ENCODE measurements around the gene GOPC. TPM values are rescaled to one million over a fixed set of nuclear protein-coding genes. Genes with fewer than 3 reads are reported as not detected.

Gene GOPC
- total and polyA plus RNA-seq, 2 of the 4 experiments (the other 2 are of a cell fraction): 23.4 to 23.8 TPM

DNA sequence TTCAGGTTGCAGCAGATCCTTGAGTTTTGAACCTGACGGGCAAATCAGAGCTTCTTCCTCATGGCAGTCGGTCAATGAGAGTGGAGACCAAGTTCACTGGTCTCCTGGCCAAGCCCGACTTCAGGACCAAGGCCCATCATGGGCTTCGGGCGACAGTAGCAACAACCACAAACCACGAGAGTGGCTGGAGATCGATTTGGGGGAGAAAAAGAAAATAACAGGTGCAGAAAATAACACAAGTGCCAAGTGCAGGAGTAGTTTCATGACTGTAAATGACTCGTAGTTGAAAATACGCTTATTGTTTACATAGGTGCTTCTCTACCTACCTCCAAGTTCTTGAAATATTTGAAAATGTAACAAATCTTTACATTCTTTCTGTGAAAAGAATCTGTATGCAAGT lies 63.7 kb downstream of the GOPC start:
- BruUV-seq (replicated peaks): no TSS peak
- Histone ChIP-seq H3K27ac (ENCODE audit: insufficient read depth, low read length) (no peak overlapping the region), H3K4me1 (ENCODE audit: control insufficient read depth, insufficient read depth, low read length) (peaks cover 7% of the 10 kb centered on the region), H3K36me3 (ENCODE audit: control insufficient read depth, insufficient read depth, low read length) (peaks cover 16% of the 10 kb centered on the region), H2BK20ac (ENCODE audit: low read depth, low read length) (no peak overlapping the region), H3K56ac (ENCODE audit: extremely low read depth, insufficient read depth, low read length) (no peak overlapping the region), H3K23ac (ENCODE audit: low read depth, low read length) (no peak overlapping the region), H3K9me3 (ENCODE audit: control insufficient read depth, insufficient read depth, low read length) (no peaks in the 10 kb centered on the region), H3K4me3 (ENCODE audit: insufficient read depth, low read depth, low read length) (no peak overlapping the region), H3K4ac (ENCODE audit: low read depth, low read length) (no peak overlapping the region), H3K79me1 (ENCODE audit: low read depth in 1 of 2, low read length in 2 of 2) (peaks cover 9 to 13% of the 10 kb centered on the region in 2 experiments; a peak in 3 of 4 replicates), H3K9me1 (ENCODE audit: insufficient read depth, low read length) (peaks cover 13% of the 10 kb centered on the region), H2BK15ac (ENCODE audit: low read depth, low read length) (no peak overlapping the region), H3K18ac (ENCODE audit: low read depth, low read length) (no peak overlapping the region), H4K8ac (ENCODE audit: low read depth in 2 of 2, low read length in 2 of 2) (no peak overlapping the region), H4K20me1 (ENCODE audit: insufficient read depth, low read length) (no peaks in the 10 kb centered on the region), H3K9ac (ENCODE audit: low read depth, low read length) (no peak overlapping the region), H4K91ac (ENCODE audit: insufficient read depth, low read depth, low read length) (no peak overlapping the region), H2AFZ (replicated peaks; ENCODE audit: low read length, poor library complexity) (no peak overlapping the region), H2AK9ac (replicated peaks; ENCODE audit: low read depth, low read length, poor library complexity) (no peak overlapping the region), H2AK5ac (ENCODE audit: low read depth, low read length) (no peak overlapping the region), H2BK120ac (ENCODE audit: low read depth, low read length) (no peak overlapping the region), H4K5ac (ENCODE audit: low read depth, low read length) (no peak overlapping the region), H2BK5ac (ENCODE audit: low read depth, low read length, poor library complexity, severe bottlenecking) (no peak overlapping the region), H3K4me2 (ENCODE audit: low read depth, low read length) (no peak overlapping the region), H3K27me3 (ENCODE audit: control insufficient read depth, insufficient read depth, low read length) (no peaks in the 10 kb centered on the region), H3K14ac (replicated peaks; ENCODE audit: low read depth, low read length) (no peak overlapping the region)
- ATAC-seq (ENCODE audit: low read depth): no peak
- ChIA-PET POLR2A (ENCODE audit: unreplicated experiment) (no interaction called here), CTCF (no interaction called here)
- in situ Hi-C loops (cut with MboI; ENCODE audit: low sequenced_read_pairs) (no loop called here), intact Hi-C loops (cut with micrococcal nuclease) (no loop called here), dilution Hi-C loops (cut with HindIII; ENCODE audit: low sequenced_read_pairs, unreplicated experiment) (no loop called here)
- TF ChIP-seq FOS (IDR thresholded peaks at IDR 0.05; ENCODE audit: low read depth, low read length) (no peak), USF2 (IDR thresholded peaks at IDR 0.05; ENCODE audit: low read depth, low read length) (no peak), ELK1 (IDR thresholded peaks at IDR 0.05; ENCODE audit: borderline replicate concordance, low read depth, low read length) (no peak)
- WGBS, 2 experiments (ENCODE audit: extremely low coverage in 2 of 2, insufficient read length in 1 of 2): 100% methylated on average over 5 of the region's 9 CpGs; no CpG with 5 or more reads in 1 of the 2 experiments
- no peak for DNase-seq
